GM15510 (cell line): ENCODE results near the gene KCNJ15.

Experiments
- POLR2A ChIP-seq: IDR thresholded peaks from 3 replicates; pipeline ENCODE4 v1.6.1; 2011; ENCODE audit warnings: borderline replicate concordance; ENCODE audit not compliant: insufficient read length; ENCODE audit errors: extremely low read depth

Gene KCNJ15

GRCh38 chr21:38342739-38343138 is 85.9 kb downstream of the KCNJ15 start:
- TF ChIP-seq POLR2A, result no peak

- TF ChIP-seq POLR2A, result no peak
These were observed 86.9 kb downstream of the KCNJ15 start for GRCh38 chr21:38343691-38344090.

GRCh38 chr21:38346286-38346685 is 89.5 kb downstream of the KCNJ15 start:
- TF ChIP-seq POLR2A, result no peak

GRCh38 chr21:38349111-38349746 is 92.4 kb downstream of the KCNJ15 start:
- no peak for TF ChIP-seq POLR2A

GRCh38 chr21:38349977-38350376 is 93.2 kb downstream of the KCNJ15 start:
- no peak for TF ChIP-seq POLR2A

- TF ChIP-seq POLR2A, result no peak
These were observed 93.9 kb downstream of the KCNJ15 start for GRCh38 chr21:38350684-38351083.

- TF ChIP-seq POLR2A, result no peak
These were observed 94.6 kb downstream of the KCNJ15 start for GRCh38 chr21:38351176-38351959.

- TF ChIP-seq POLR2A, result no peak
These were observed 95.2 kb downstream of the KCNJ15 start for GRCh38 chr21:38351961-38352521.

GRCh38 chr21:38352536-38353219 is 95.9 kb downstream of the KCNJ15 start:
- no peak for TF ChIP-seq POLR2A

GRCh38 chr21:38354231-38354630 is 97.4 kb downstream of the KCNJ15 start:
- no peak for TF ChIP-seq POLR2A

GRCh38 chr21:38354746-38355145 is 98.0 kb downstream of the KCNJ15 start:
- TF ChIP-seq POLR2A, result no peak

GRCh38 chr21:38355353-38355752 is 98.6 kb downstream of the KCNJ15 start:
- no peak for TF ChIP-seq POLR2A

- TF ChIP-seq POLR2A, result no peak
These were observed 99.4 kb downstream of the KCNJ15 start for GRCh38 chr21:38355992-38356781.
